GM18858 (cell line): Measurements from ENCODE around the gene BEND4.
A peak's percentile ranks its signal among the peaks of the same experiment; 100 is the strongest.

ENCODE experiments used
- ATAC-seq: cut with Tn5 transposase; IDR thresholded peaks from one replicate; pipeline ENCODE4 v1.9.1; 2021; ENCODE audit not compliant: unreplicated experiment

BEND4 gene

GRCh38 chr4:42112846-42113245 lies 39.6 kb downstream of the BEND4 start:
- ATAC-seq: no peak

DNA sequence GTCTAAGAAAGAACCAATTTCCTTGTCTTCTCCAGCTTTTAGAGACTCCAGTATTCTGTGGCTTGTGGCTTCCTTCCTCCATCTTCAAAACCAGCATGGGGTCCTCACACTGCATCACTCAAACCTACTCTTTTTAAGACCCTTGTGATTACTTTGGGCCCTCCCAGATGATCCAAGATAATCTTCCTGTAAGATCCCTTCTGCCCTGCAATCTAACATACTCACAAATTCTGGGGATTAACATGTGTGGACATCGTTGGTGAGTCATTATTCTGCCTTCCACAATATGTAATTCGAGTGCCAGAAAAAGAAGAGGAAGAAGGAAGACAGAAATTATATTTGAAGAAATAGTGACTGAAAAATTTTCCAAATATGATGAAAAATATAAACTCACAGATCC lies 47.9 kb downstream of the BEND4 start:
- no peak for ATAC-seq

- no peak for ATAC-seq
Measured at GRCh38 chr4:42101446-42101975, 50.9 kb downstream of the BEND4 start.

- ATAC-seq: no peak
Measured at GRCh38 chr4:42088386-42088785, 64.1 kb downstream of the BEND4 start.

DNA sequence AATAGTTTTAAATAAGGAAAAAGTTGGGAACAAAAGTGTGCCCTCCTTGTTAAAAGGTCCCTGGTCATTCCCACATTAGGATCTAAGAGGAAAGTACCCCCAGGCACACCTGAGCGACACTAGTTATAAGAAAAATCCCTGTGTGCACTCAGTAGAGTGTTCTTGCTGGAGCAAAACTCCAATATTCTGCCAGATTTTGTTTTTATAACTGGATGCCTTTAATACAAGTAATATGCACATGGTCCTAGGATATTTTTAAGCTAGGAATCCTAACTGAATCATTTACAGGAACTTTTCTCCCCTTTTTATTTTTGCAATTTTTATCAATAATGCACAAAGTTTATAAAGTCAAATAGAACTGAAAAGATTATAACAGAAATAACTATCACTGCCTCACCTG lies 68.6 kb downstream of the BEND4 start:
- no peak for ATAC-seq

- ATAC-seq: peak; percentile 33
Measured at GRCh38 chr4:42080306-42080705, 72.1 kb downstream of the BEND4 start.

DNA sequence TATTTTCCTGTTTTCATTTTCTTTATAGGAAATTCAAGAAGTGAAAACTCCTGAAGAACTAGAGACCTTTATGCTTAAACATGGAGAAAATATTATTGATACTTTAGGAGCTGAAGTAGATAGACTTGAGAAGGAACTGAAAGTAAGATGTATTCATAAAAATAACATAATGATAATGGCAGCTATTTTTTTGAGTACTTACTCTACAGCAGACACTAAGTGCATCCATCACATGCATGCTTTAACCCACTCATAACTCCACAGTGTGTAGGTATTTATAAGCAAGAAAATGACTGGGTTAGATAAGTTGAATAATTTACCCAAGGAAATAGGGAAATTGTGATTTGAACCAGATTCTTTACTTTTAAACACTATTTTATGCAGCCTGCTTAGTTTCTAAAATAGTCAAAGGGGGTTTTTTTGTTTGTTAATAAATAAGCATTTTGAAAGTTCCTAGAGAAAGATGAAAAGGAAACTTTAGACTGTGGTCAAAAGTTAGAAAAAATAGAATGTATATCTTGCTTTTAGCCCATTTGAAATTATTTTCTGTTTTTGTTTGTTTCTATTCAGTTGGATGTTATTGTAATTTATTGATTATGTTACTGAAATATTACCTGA lies 74.2 kb downstream of the BEND4 start:
- ATAC-seq: peak; percentile 91

DNA sequence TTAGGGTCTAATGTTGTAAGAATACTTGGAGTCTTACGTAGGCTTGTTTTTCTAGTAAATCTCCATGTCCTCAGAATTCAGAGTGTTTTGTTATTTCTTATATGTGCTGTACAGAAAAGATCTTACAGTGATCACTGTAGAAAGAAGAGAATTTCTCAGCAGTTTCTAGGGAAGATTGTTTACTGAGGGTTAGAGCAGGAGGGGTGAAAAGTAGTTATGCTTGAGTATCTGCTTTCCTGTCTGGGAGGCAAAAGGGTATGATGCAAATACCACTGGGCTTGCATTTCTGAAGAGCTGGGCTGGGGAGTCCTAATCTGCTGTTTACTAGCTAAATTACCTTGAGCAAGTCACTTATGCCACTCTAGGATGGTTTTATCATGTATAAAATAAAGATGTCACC lies 78.2 kb downstream of the BEND4 start:
- ATAC-seq: no peak

GRCh38 chr4:42070463-42070862 lies 82.0 kb downstream of the BEND4 start:
- no peak for ATAC-seq

DNA sequence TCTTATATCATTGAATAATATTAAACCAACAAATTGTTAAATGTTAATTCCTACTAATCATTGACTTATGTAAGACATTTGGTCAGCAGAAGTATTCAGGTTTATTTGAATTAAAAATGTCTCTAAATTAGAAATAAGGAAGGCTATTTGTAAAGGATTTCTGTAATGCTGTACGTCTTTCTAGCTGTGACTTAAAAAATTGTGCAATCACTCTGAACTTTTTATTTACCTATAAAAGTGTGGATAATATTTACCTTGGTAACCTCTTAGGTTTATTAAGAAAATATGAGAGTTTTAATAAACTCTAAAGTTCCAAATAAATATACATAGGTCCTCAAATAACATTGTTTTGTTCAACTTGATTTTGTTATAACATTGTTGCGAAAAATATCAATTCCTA lies 85.2 kb downstream of the BEND4 start:
- no peak for ATAC-seq

- no peak for ATAC-seq
Measured at GRCh38 chr4:42066402-42066801, 86.1 kb downstream of the BEND4 start.
